C4-2B (cell line): ENCODE measurements around the gene TMF1.

Experiments used
- ZFX ChIP-seq: fragments of 450-650 bp; IDR thresholded peaks from 2 replicates; pipeline ENCODE4 v1.6.1; 2017
- TF ChIP-seq, protein P1 (sequence below): fragments of 450-650 bp; conservative IDR thresholded peaks from 2 replicates; pipeline ENCODE4 v1.5.1; 2017; ENCODE audit warnings: mild to moderate bottlenecking

- TF ChIP-seq, protein P1, sequence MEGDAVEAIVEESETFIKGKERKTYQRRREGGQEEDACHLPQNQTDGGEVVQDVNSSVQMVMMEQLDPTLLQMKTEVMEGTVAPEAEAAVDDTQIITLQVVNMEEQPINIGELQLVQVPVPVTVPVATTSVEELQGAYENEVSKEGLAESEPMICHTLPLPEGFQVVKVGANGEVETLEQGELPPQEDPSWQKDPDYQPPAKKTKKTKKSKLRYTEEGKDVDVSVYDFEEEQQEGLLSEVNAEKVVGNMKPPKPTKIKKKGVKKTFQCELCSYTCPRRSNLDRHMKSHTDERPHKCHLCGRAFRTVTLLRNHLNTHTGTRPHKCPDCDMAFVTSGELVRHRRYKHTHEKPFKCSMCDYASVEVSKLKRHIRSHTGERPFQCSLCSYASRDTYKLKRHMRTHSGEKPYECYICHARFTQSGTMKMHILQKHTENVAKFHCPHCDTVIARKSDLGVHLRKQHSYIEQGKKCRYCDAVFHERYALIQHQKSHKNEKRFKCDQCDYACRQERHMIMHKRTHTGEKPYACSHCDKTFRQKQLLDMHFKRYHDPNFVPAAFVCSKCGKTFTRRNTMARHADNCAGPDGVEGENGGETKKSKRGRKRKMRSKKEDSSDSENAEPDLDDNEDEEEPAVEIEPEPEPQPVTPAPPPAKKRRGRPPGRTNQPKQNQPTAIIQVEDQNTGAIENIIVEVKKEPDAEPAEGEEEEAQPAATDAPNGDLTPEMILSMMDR = no peak
- no peak for TF ChIP-seq ZFX
These were observed 78.5 kb downstream of the TMF1 start for GRCh38 chr3:68973639-68974038.
